ENCODE data around the gene AKAP6. TPM values are rescaled to one million over a fixed set of nuclear protein-coding genes. Genes with fewer than 3 reads are reported as not detected.

Gene AKAP6
- total and polyA plus RNA-seq, 2 of the 8 experiments (the other 6 are each of a cell fraction or from before 2014, with no cell fraction given), result 0.09 to 0.89 TPM

DNA sequence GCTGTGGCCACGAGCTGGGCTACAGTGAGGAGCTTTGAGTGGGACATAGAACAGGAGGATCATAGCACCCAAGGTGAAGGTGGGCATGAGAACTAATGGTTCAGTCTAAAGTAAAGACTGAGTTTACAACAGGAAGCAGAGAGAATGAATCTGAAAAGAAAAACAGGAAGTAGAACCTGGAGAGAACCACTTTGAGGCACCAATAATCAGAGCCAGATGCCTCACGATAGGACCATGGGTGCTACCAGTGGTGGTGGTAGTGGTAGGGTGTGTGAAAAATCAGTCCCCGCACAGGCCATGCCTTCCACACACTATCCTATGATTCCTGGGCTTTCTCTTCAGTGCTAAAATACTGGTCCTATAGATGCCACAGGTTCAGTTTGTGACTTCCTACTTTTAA, 293.6 kb downstream of the AKAP6 start:
- no peak for DNase-seq (ENCODE audit: low read depth in 1 of 2, low spot score in 2 of 2)
- Histone ChIP-seq H3K79me1 (ENCODE audit: low read depth, low read length) (no peaks in the 10 kb centered on the region), H2AK5ac (ENCODE audit: low read depth, low read length) (no peak overlapping the region), H2BK120ac (replicated peaks; ENCODE audit: low read depth, low read length) (no peak overlapping the region), H3K18ac (ENCODE audit: extremely low read depth, low read length) (no peak overlapping the region), H3K14ac (ENCODE audit: insufficient read length) (no peak overlapping the region), H3K79me2 (ENCODE audit: control insufficient read depth in 1 of 2, insufficient read depth in 2 of 2, low read length in 2 of 2) (no peaks in the 10 kb centered on the region), H3K23ac (ENCODE audit: insufficient read length) (no peak overlapping the region), H3K23me2 (ENCODE audit: low read depth, low read length) (no peaks in the 10 kb centered on the region), H4K5ac (ENCODE audit: insufficient read length, low read depth, low read length) (no peak overlapping the region), H4K8ac (ENCODE audit: extremely low read depth, insufficient read depth, low read length) (no peak overlapping the region), H2BK15ac (ENCODE audit: low read length) (no peak overlapping the region), H3K4ac (replicated peaks; ENCODE audit: insufficient read length, low read depth, low read length) (no peak overlapping the region), H2BK12ac (ENCODE audit: low read depth, low read length) (no peak overlapping the region), H3K27ac (ENCODE audit: low read depth, low read length) (no peak overlapping the region), H2BK5ac (ENCODE audit: low read depth, low read length) (no peak overlapping the region), H3K27me3 (replicated peaks in 1 of 4; ENCODE audit: control insufficient read depth in 3 of 4, extremely low read depth in 1 of 4, insufficient read depth in 3 of 4, low read length in 3 of 4) (no peaks in the 10 kb centered on the region), H3K9ac (replicated peaks in 1 of 4; ENCODE audit: extremely low read depth in 1 of 4, low read depth in 3 of 4, low read length in 3 of 4) (no peak overlapping the region), H3K4me3 (ENCODE audit: extremely low read depth in 1 of 4, insufficient read depth in 2 of 4, low read depth in 3 of 4, low read length in 4 of 4) (no peak overlapping the region), H3K56ac (replicated peaks; ENCODE audit: insufficient read length, low read depth, low read length) (no peak overlapping the region), H3K4me1 (replicated peaks in 1 of 4; ENCODE audit: control insufficient read depth in 3 of 4, insufficient read depth in 4 of 4, low read length in 3 of 4) (no peaks in the 10 kb centered on the region), H4K20me1 (replicated peaks in 1 of 2; ENCODE audit: control insufficient read depth in 1 of 2, insufficient read depth in 2 of 2, low read length in 2 of 2) (no peaks in the 10 kb centered on the region), H4K91ac (replicated peaks; ENCODE audit: insufficient read length, low read length) (no peak overlapping the region), H2BK20ac (ENCODE audit: low read length) (no peak overlapping the region), H2AFZ (ENCODE audit: low read length) (no peak overlapping the region), H3K4me2 (ENCODE audit: insufficient read depth in 1 of 2, low read depth in 2 of 2, low read length in 2 of 2) (no peak overlapping the region), H3K36me3 (ENCODE audit: control insufficient read depth in 2 of 4, insufficient read depth in 4 of 4, low read length in 3 of 4) (no peaks in the 10 kb centered on the region), H3K9me3 (ENCODE audit: insufficient read depth in 2 of 2, low read depth in 1 of 2, low read length in 1 of 2) (no peaks in the 10 kb centered on the region)
- POLR2A ChIA-PET (ENCODE audit: partially characterized antibody), result no interaction called here
- CTCF ChIA-PET (ENCODE audit: partially characterized antibody), result no interaction called here
- 93% methylated on average over 3 of the region's 3 CpGs; no CpG with 5 or more reads in 1 of the 2 experiments for WGBS, 2 experiments (ENCODE audit: extremely low coverage in 1 of 2, insufficient coverage in 1 of 2, insufficient read length in 1 of 2, insufficient replicate concordance in 2 of 2, low coverage in 1 of 2, low lambda C conversion rate in 2 of 2, missing lambda C conversion rate in 1 of 2)
- FAIRE-seq, result no peak
- TF ChIP-seq KDM5A (IDR thresholded peaks at IDR 0.05; ENCODE audit: low read length) (no peak), SP2 (IDR thresholded peaks at IDR 0.05; ENCODE audit: low read length) (no peak), JUN (IDR thresholded peaks at IDR 0.05; ENCODE audit: low read depth, low read length) (no peak), RXRA (IDR thresholded peaks at IDR 0.05; ENCODE audit: insufficient read depth, low read depth, low read length) (no peak), RNF2 (IDR thresholded peaks at IDR 0.05; ENCODE audit: borderline replicate concordance, low read depth, low read length, missing control alignments, poor library complexity, severe bottlenecking) (no peak), SAP30 (IDR thresholded peaks at IDR 0.05; ENCODE audit: insufficient read depth, insufficient replicate concordance, low read length) (no peak), CTBP2 (IDR thresholded peaks at IDR 0.05; ENCODE audit: borderline replicate concordance, insufficient read depth, insufficient read length, low read length) (no peak), CBX8 (IDR thresholded peaks at IDR 0.05; ENCODE audit: borderline replicate concordance, low read depth, low read length) (no peak), MAFK (IDR thresholded peaks at IDR 0.05; ENCODE audit: low read depth, low read length) (no peak), CBX5 (IDR thresholded peaks at IDR 0.05; ENCODE audit: low read depth, low read length) (no peak), TAF7 (optimal IDR thresholded peaks at IDR 0.05; ENCODE audit: borderline replicate concordance, low read depth, low read length) (no peak), RAD21 (IDR thresholded peaks at IDR 0.05 in 1 of 2, conservative IDR thresholded peaks at IDR 0.05 in 1 of 2; ENCODE audit: low read depth in 2 of 2, low read length in 2 of 2) (no peak)
- TF ChIP-seq, protein P1, sequence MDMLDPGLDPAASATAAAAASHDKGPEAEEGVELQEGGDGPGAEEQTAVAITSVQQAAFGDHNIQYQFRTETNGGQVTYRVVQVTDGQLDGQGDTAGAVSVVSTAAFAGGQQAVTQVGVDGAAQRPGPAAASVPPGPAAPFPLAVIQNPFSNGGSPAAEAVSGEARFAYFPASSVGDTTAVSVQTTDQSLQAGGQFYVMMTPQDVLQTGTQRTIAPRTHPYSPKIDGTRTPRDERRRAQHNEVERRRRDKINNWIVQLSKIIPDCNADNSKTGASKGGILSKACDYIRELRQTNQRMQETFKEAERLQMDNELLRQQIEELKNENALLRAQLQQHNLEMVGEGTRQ (IDR thresholded peaks at IDR 0.05; ENCODE audit: low read length), result no peak
